Keratinocyte (primary cell): ENCODE results near the gene ECHS1. TPM values are rescaled to one million over a fixed set of nuclear protein-coding genes. Genes with fewer than 3 reads are reported as not detected.

Experiments
- DNase-seq: peaks from one replicate; pipeline ENCODE4 v3.0.0-alpha.2; 2011; ENCODE audit warnings: low read depth, missing footprints, low spot score
- FAIRE-seq: peaks from 2 replicates; lab custom pipeline; 2011; peaks lifted over from hg19 to GRCh38; lab: Jason Lieb, UNC
- H2AFZ ChIP-seq: 2 replicates; pipeline ENCODE4 v1.6.0; 2012; ENCODE audit warnings: low read length, control low read depth, inconsistent platforms; ENCODE audit not compliant: control insufficient read depth
- H3K27ac ChIP-seq: 2 replicates; pipeline ENCODE4 v1.5.1; 2011; ENCODE audit warnings: low read length; ENCODE audit not compliant: control insufficient read depth, insufficient read depth
- H3K27me3 ChIP-seq: 3 replicates; pipeline ENCODE4 v1.6.0; 2011; ENCODE audit warnings: low read length; ENCODE audit not compliant: control insufficient read depth, insufficient read depth; ENCODE audit errors: extremely low read depth
- H3K36me3 ChIP-seq, 2 experiments: 2 replicates in 1 of 2; 3 replicates in 1 of 2; pipeline ENCODE4 v1.5.1; 2011; ENCODE audit warnings: low read length in 2 of 2, mild to moderate bottlenecking in 1 of 2; ENCODE audit not compliant: control insufficient read depth in 2 of 2, insufficient read depth in 2 of 2; ENCODE audit errors: extremely low read depth in 1 of 2
- H3K4me1 ChIP-seq: 3 replicates; pipeline ENCODE4 v1.5.1; 2011; ENCODE audit warnings: low read length; ENCODE audit not compliant: control insufficient read depth, insufficient read depth; ENCODE audit errors: extremely low read depth
- H3K4me2 ChIP-seq: 3 replicates; pipeline ENCODE4 v1.6.0; 2011; ENCODE audit warnings: low read depth, low read length; ENCODE audit not compliant: control insufficient read depth, insufficient read depth; ENCODE audit errors: extremely low read depth
- H3K4me3 ChIP-seq, 3 experiments: fragments of 200-600 bp in 1 of 3; sonication (generic) in 1 of 3; 2 replicates in 2 of 3; 3 replicates in 1 of 3; pipeline ENCODE4 v1.5.1; 2011 to 2016; ENCODE audit warnings: low read length in 3 of 3, mild to moderate bottlenecking in 3 of 3, control low read depth in 2 of 3, inconsistent platforms in 1 of 3, low read depth in 1 of 3, mixed read lengths in 1 of 3, mixed run types in 1 of 3, moderate library complexity in 1 of 3; ENCODE audit not compliant: control insufficient read depth in 2 of 3, insufficient read depth in 2 of 3; ENCODE audit errors: extremely low read depth in 1 of 3
- H3K79me2 ChIP-seq: 2 replicates; pipeline ENCODE4 v1.6.0; 2012; ENCODE audit warnings: low read length; ENCODE audit not compliant: control insufficient read depth, insufficient read depth
- H3K9ac ChIP-seq: 3 replicates; pipeline ENCODE4 v1.6.0; 2011; ENCODE audit warnings: low read length; ENCODE audit not compliant: control insufficient read depth, insufficient read depth; ENCODE audit errors: extremely low read depth
- H3K9me1 ChIP-seq: 3 replicates; pipeline ENCODE4 v1.6.0; 2011; ENCODE audit warnings: low read length; ENCODE audit not compliant: control insufficient read depth, insufficient read depth; ENCODE audit errors: extremely low read depth
- H3K9me3 ChIP-seq: 2 replicates; pipeline ENCODE4 v1.5.1; 2012; ENCODE audit warnings: low read depth, low read length; ENCODE audit not compliant: control insufficient read depth
- H4K20me1 ChIP-seq: 3 replicates; pipeline ENCODE4 v1.6.0; 2011; ENCODE audit warnings: low read length; ENCODE audit not compliant: control insufficient read depth, insufficient read depth; ENCODE audit errors: extremely low read depth
- CTCF ChIP-seq, 3 experiments: IDR thresholded peaks in 1 of 3; conservative IDR thresholded peaks in 1 of 3; optimal IDR thresholded peaks in 1 of 3; 2 replicates in 2 of 3; 3 replicates in 1 of 3; pipeline versions ENCODE3 to v1.5.1; 2011; ENCODE audit warnings: low read length in 3 of 3, mild to moderate bottlenecking in 3 of 3, moderate library complexity in 2 of 3, control low read depth in 1 of 3, inconsistent platforms in 1 of 3; ENCODE audit not compliant: insufficient read depth in 2 of 3; ENCODE audit errors: extremely low read depth in 1 of 3
- EZH2 ChIP-seq: IDR thresholded peaks from one replicate; pipeline ENCODE4 v1.6.1; 2012; ENCODE audit warnings: inconsistent platforms, mild to moderate bottlenecking, low read length, moderate library complexity
- dilution Hi-C: fragments of 300-500 bp; cut with MboI; formaldehyde crosslinking; loops from one replicate; pipeline ENCODE4 v1.7.0; 2020; ENCODE audit warnings: low sequenced_read_pairs; ENCODE audit not compliant: extremely low pct_ligation_motif_present
- polyA plus RNA-seq, 5 experiments: library from polyadenylated mRNA; depleted of rRNA in 3 of 5; stranded (reverse) in 3 of 5; stranded (forward) in 1 of 5; unstranded in 1 of 5; fragments of >200 nt; gene quantifications; 1 replicate in 1 of 5; 2 replicates in 3 of 5; 3 replicates in 1 of 5; pipeline versions ENCODE4 v1.2.1 to v1.2.3, GENCODE V29; 2011 to 2012; ENCODE audit warnings: missing spikeins in 2 of 5, low read depth in 1 of 5, low replicate concordance in 1 of 5

Gene ECHS1
- polyA plus RNA-seq, 1 donor (not counting 4 experiments of a cell fraction or from before 2014, with no cell fraction given): 27.1 TPM

GRCh38 chr10:133358925-133359310 lies 14.2 kb downstream of the ECHS1 start:
- Histone ChIP-seq H3K9me1 (no peaks in the 10 kb centered on the region), H3K4me1 (no peaks in the 10 kb centered on the region), H3K9ac (no peak overlapping the region), H4K20me1 (no peaks in the 10 kb centered on the region), H2AFZ (no peak overlapping the region), H3K79me2 (no peaks in the 10 kb centered on the region), H3K4me3 (no peak overlapping the region), H3K4me2 (no peak overlapping the region), H3K27ac (no peak overlapping the region), H3K36me3 (peaks cover 0 to 7% of the 10 kb centered on the region in 2 experiments), H3K9me3 (no peaks in the 10 kb centered on the region), H3K27me3 (peaks cover 7% of the 10 kb centered on the region)
- DNase-seq (no peak), FAIRE-seq (no peak)
- TF ChIP-seq CTCF (optimal IDR thresholded peaks at IDR 0.05 in 1 of 3, IDR thresholded peaks at IDR 0.05 in 1 of 3, conservative IDR thresholded peaks at IDR 0.05 in 1 of 3; ENCODE audit: extremely low read depth in 1 of 3, insufficient read depth in 2 of 3, low read length in 3 of 3): no peak
- TF ChIP-seq EZH2: no peak
- dilution Hi-C loops: no loop called here

- no peak overlapping the region for H3K27ac ChIP-seq
- no peak overlapping the region for H3K9ac ChIP-seq
- no peaks in the 10 kb centered on the region for H3K9me3 ChIP-seq
- dilution Hi-C loops: no loop called here
- no peaks in the 10 kb centered on the region for H3K79me2 ChIP-seq
- H3K9me1 ChIP-seq: no peaks in the 10 kb centered on the region
- H3K4me1 ChIP-seq: no peaks in the 10 kb centered on the region
- H2AFZ ChIP-seq: no peak overlapping the region
- TF ChIP-seq EZH2: no peak
- TF ChIP-seq CTCF (optimal IDR thresholded peaks at IDR 0.05 in 1 of 3, IDR thresholded peaks at IDR 0.05 in 1 of 3, conservative IDR thresholded peaks at IDR 0.05 in 1 of 3; ENCODE audit: extremely low read depth in 1 of 3, insufficient read depth in 2 of 3, low read length in 3 of 3): no peak
- DNase-seq (no peak), FAIRE-seq (no peak)
- no peak overlapping the region for H3K4me3 ChIP-seq
- peaks cover 0 to 7% of the 10 kb centered on the region in 2 experiments for H3K36me3 ChIP-seq
- peaks cover 7% of the 10 kb centered on the region for H3K27me3 ChIP-seq
- no peak overlapping the region for H3K4me2 ChIP-seq
- H4K20me1 ChIP-seq: no peaks in the 10 kb centered on the region
These were observed 14.8 kb downstream of the ECHS1 start for GRCh38 chr10:133358162-133358924.
